Panc1 (cell line): ENCODE results near the gene KCND3. TPM values are rescaled to one million over a fixed set of nuclear protein-coding genes. Genes with fewer than 3 reads are reported as not detected.

ENCODE experiments used
- ATAC-seq: fragments of 200-7000 bp; cut with Tn5 transposase; 2 replicates; pipeline ENCODE4 v1.9.1; 2020; ENCODE audit warnings: mild to moderate bottlenecking, moderate library complexity
- BruUV-seq: library from RNA; stranded (reverse); fragments of 400-500 nt; replicated peaks from 2 replicates; lab custom pipeline; 2021; lab: Mats Ljungman, UMichigan
- CTCF ChIA-PET: fragments of 300-600 bp; sonication (Branson Sonifier 250); formaldehyde crosslinking; loops from one replicate; lab custom pipeline; 2022; ENCODE audit warnings: antibody characterized with exemption; lab: Charles Lee
- POLR2A ChIA-PET: fragments of 300-600 bp; sonication (Branson Sonifier 250); formaldehyde crosslinking; loops from one replicate; lab custom pipeline; 2022; ENCODE audit warnings: antibody characterized with exemption; lab: Charles Lee
- DNase-seq: peaks from one replicate; pipeline ENCODE4 v3.0.0-alpha.2; 2010; ENCODE audit warnings: low read depth, low spot score
- H3K27ac ChIP-seq: 2 replicates; pipeline ENCODE4 v1.5.1; 2011; ENCODE audit warnings: mild to moderate bottlenecking, low read length, inconsistent platforms
- H3K27me3 ChIP-seq: fragments of 200-500 bp; sonication (Bioruptor generic); 2 replicates; pipeline ENCODE4 v1.6.0; 2014; ENCODE audit warnings: low read length, inconsistent platforms; ENCODE audit not compliant: control insufficient read depth, insufficient read depth
- H3K36me3 ChIP-seq: fragments of 200-500 bp; sonication (Bioruptor generic); 2 replicates; pipeline ENCODE4 v1.5.1; 2014; ENCODE audit warnings: inconsistent platforms, mild to moderate bottlenecking, low read length, moderate library complexity; ENCODE audit not compliant: control insufficient read depth, insufficient read depth
- H3K4me1 ChIP-seq: 2 replicates; pipeline ENCODE4 v1.5.1; 2011; ENCODE audit warnings: inconsistent platforms, mild to moderate bottlenecking, low read length, moderate library complexity; ENCODE audit not compliant: control insufficient read depth, insufficient read depth
- H3K4me3 ChIP-seq, 2 experiments: 2 replicates each; pipeline ENCODE4 v1.5.1; 2011 to 2012; ENCODE audit warnings: low read depth in 2 of 2, low read length in 2 of 2, mild to moderate bottlenecking in 2 of 2, inconsistent platforms in 1 of 2, moderate library complexity in 1 of 2
- H3K9me3 ChIP-seq: fragments of 200-500 bp; sonication (Bioruptor generic); 2 replicates; pipeline ENCODE4 v1.5.1; 2014; ENCODE audit warnings: low read depth, mild to moderate bottlenecking, inconsistent platforms, low read length, moderate library complexity; ENCODE audit not compliant: control insufficient read depth, insufficient read depth
- POLR2AphosphoS5 ChIP-seq: IDR thresholded peaks from 2 replicates; pipeline ENCODE4 v1.6.1; 2012; ENCODE audit warnings: mild to moderate bottlenecking, low read depth, low read length, moderate library complexity
- SIN3A ChIP-seq: IDR thresholded peaks from 2 replicates; pipeline ENCODE4 v1.6.1; 2012; ENCODE audit warnings: low read depth, mild to moderate bottlenecking, low read length, moderate library complexity, borderline replicate concordance; ENCODE audit not compliant: insufficient read depth
- TCF7L2 ChIP-seq: IDR thresholded peaks from 2 replicates; pipeline ENCODE4 v1.6.1; 2011; ENCODE audit warnings: mild to moderate bottlenecking, low read depth, low read length, inconsistent platforms
- in situ Hi-C: cut with HindIII; loops from 2 replicates; pipeline ENCODE4 v1.10.0; 2016; ENCODE audit warnings: low sequenced_read_pairs, low pct_unique_long_range_greater_than_20kb
- intact Hi-C: fragments of 100-400 bp; cut with micrococcal nuclease; formaldehyde crosslinking; loops from one replicate; pipeline ENCODE4 v1.10.0; 2022; ENCODE audit not compliant: unreplicated experiment
- total RNA-seq: library from RNA; stranded (reverse); gene quantifications from one replicate; pipeline ENCODE4 v1.2.1, GENCODE V29; 2021; ENCODE audit not compliant: unreplicated experiment
- TF ChIP-seq, protein P1 (sequence below): fragments of 450-650 bp; IDR thresholded peaks from 2 replicates; pipeline ENCODE4 v1.5.1; 2017; ENCODE audit warnings: mild to moderate bottlenecking
- TF ChIP-seq, protein P2 (sequence below), 2 experiments: IDR thresholded peaks; 2 replicates each; pipeline ENCODE4 v1.6.1; 2011 to 2012; ENCODE audit warnings: low read depth in 2 of 2, control low read depth in 1 of 2, low read length in 1 of 2, mild to moderate bottlenecking in 1 of 2, moderate library complexity in 1 of 2; ENCODE audit not compliant: insufficient read depth in 1 of 2

Gene KCND3
- total RNA-seq, 1 experiment from 2014 or later: not detected

DNA sequence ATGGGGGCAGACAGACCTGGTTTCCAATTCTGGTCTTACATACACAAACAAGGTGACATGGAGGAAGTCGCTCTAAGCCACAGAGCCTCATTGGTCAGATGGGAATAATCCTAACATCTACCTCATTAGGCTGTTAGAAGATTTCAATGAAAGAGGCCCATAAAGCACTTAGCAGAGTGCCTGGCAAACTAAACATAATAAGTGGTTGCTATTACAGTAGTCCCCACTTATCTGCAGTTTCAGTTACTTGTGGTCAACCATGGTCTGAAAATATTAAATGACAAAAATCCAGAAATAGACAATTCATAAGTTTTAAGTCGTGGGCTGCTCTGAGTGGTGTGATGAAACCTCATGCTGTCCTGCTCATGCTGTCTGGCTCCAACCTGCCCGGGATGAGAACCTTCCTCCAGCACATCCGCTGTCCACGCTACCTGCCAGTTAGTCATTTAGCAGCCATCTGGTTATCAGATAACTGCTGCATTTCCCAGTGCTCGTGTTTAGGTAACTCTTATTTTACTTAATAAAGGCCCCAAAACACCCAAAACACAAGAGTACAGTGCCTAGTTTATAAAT lies 121.5 kb downstream of the KCND3 start:
- H3K4me3 ChIP-seq: no peak overlapping the region
- H3K9me3 ChIP-seq: no peaks in the 10 kb centered on the region
- H3K27ac ChIP-seq: no peak overlapping the region
- no TSS peak for BruUV-seq
- no peaks in the 10 kb centered on the region for H3K4me1 ChIP-seq
- H3K36me3 ChIP-seq: no peaks in the 10 kb centered on the region
- ATAC-seq (no peak), DNase-seq (no peak)
- CTCF ChIA-PET: no interaction called here
- intact Hi-C loops: no loop called here
- POLR2A ChIA-PET: no interaction called here
- in situ Hi-C loops: no loop called here
- TF ChIP-seq SIN3A (no peak), TCF7L2 (no peak), POLR2AphosphoS5 (no peak)
- TF ChIP-seq, protein P1, sequence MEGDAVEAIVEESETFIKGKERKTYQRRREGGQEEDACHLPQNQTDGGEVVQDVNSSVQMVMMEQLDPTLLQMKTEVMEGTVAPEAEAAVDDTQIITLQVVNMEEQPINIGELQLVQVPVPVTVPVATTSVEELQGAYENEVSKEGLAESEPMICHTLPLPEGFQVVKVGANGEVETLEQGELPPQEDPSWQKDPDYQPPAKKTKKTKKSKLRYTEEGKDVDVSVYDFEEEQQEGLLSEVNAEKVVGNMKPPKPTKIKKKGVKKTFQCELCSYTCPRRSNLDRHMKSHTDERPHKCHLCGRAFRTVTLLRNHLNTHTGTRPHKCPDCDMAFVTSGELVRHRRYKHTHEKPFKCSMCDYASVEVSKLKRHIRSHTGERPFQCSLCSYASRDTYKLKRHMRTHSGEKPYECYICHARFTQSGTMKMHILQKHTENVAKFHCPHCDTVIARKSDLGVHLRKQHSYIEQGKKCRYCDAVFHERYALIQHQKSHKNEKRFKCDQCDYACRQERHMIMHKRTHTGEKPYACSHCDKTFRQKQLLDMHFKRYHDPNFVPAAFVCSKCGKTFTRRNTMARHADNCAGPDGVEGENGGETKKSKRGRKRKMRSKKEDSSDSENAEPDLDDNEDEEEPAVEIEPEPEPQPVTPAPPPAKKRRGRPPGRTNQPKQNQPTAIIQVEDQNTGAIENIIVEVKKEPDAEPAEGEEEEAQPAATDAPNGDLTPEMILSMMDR: no peak
- TF ChIP-seq, protein P2, sequence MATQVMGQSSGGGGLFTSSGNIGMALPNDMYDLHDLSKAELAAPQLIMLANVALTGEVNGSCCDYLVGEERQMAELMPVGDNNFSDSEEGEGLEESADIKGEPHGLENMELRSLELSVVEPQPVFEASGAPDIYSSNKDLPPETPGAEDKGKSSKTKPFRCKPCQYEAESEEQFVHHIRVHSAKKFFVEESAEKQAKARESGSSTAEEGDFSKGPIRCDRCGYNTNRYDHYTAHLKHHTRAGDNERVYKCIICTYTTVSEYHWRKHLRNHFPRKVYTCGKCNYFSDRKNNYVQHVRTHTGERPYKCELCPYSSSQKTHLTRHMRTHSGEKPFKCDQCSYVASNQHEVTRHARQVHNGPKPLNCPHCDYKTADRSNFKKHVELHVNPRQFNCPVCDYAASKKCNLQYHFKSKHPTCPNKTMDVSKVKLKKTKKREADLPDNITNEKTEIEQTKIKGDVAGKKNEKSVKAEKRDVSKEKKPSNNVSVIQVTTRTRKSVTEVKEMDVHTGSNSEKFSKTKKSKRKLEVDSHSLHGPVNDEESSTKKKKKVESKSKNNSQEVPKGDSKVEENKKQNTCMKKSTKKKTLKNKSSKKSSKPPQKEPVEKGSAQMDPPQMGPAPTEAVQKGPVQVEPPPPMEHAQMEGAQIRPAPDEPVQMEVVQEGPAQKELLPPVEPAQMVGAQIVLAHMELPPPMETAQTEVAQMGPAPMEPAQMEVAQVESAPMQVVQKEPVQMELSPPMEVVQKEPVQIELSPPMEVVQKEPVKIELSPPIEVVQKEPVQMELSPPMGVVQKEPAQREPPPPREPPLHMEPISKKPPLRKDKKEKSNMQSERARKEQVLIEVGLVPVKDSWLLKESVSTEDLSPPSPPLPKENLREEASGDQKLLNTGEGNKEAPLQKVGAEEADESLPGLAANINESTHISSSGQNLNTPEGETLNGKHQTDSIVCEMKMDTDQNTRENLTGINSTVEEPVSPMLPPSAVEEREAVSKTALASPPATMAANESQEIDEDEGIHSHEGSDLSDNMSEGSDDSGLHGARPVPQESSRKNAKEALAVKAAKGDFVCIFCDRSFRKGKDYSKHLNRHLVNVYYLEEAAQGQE (IDR thresholded peaks at IDR 0.05; ENCODE audit: insufficient read depth in 1 of 2, low read depth in 2 of 2, low read length in 1 of 2): no peak
- peaks cover 5% of the 10 kb centered on the region for H3K27me3 ChIP-seq

DNA sequence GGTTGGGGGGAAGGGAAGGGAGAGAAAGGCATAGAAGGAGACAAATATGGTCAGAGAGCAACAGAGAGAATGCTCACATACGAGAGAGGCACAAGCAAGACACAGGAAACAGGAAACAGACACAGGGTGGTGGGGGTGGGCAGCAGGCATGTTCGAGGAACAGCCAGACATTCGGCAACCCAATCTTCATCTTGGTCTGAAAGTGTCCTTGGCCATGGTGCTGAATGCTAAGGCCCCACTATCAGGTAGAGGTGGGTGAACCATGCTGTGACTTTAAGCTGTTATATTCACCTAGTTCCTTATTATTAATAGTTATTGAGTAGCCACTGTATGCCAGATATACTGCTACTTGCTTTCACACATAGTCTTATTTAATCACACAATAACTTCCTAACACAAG lies 124.6 kb downstream of the KCND3 start:
- CTCF ChIA-PET: no interaction called here
- in situ Hi-C loops (no loop called here), intact Hi-C loops (no loop called here)
- H3K27me3 ChIP-seq: no peaks in the 10 kb centered on the region; the same call in 1 of the 2 replicates
- no peak overlapping the region for H3K4me3 ChIP-seq
- H3K36me3 ChIP-seq: no peaks in the 10 kb centered on the region
- no peaks in the 10 kb centered on the region for H3K4me1 ChIP-seq
- DNase-seq: no peak
- ATAC-seq: no peak
- no TSS peak for BruUV-seq
- H3K9me3 ChIP-seq: no peaks in the 10 kb centered on the region
- TF ChIP-seq, protein P2 (IDR thresholded peaks at IDR 0.05; ENCODE audit: insufficient read depth in 1 of 2, low read depth in 2 of 2, low read length in 1 of 2): peak; percentile 57 to 64; a peak in 3 of 4 replicates
- no peak for TF ChIP-seq TCF7L2
- POLR2A ChIA-PET: no interaction called here
- no peak overlapping the region for H3K27ac ChIP-seq
